NCI-H2196 (cell line): ENCODE results near the gene ATF6.
"Not testable (repeated sequence)": the region's sequence is repeated elsewhere in the genome, so short reads cannot be mapped to it uniquely, and the experiment has no call there.

Experiments
- DNase-seq: peaks from one replicate; lab custom pipeline; 2025; ENCODE audit not compliant: unreplicated experiment; lab: John Stamatoyannopoulos, UW

The ATF6 gene

DNA sequence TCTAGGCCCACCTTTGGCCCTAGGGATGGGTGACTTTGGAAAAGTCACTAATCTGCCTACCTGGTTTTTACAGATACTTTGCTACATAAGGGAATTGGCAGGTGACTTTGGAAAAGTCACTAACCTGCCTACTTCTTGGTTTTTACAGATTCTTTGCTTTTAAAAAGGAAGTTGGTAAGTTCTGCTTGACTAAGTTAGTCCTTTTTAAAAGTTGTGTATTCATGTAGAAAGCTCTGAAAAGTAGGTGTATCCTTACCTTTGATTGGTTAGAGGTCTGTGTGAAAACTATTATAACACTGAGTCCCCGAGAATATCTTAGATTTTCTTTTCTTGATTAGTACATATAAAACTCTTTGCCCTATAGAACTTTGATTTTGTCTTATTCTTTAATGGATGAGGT lies 12.4 kb downstream of the ATF6 start:
- no peak for DNase-seq

DNA sequence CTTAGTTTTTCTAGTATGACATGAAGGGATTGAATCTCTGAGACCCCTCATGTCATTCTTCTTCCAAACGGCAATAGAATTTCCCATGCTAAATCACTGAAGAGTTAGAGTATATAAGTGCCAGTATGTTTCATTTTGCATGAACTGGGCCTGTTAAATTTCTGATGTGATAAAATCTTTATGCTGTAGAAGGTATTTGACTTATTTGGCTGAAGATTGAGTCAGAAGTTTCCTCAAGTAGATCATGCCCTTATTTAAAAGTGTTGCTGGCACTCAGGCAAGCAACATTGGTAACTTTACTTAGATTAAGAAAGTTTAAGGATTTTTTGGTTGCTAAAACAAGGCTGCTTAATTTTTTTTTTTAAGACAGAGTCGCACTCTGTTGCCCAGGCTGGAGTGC lies 13.3 kb downstream of the ATF6 start:
- no peak for DNase-seq

DNA sequence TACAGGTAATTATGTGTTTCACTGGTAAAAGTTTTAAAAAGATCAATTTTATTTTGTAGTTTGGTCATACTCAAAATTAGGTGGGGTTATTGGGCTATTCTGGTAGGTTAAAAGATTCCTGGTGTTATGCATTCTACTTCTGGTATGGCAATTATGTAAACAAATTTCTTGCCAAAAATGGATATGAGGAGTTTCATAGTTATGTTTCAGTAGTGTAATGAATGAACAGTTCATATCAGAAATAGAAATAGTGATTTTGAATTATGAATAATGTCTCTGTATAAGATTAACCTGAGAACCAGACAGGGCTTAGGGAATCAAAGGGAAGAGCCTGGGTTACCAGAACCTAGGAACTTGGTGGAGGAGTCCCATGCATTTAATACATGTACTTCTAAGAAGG lies 15.9 kb downstream of the ATF6 start:
- no peak for DNase-seq

DNA sequence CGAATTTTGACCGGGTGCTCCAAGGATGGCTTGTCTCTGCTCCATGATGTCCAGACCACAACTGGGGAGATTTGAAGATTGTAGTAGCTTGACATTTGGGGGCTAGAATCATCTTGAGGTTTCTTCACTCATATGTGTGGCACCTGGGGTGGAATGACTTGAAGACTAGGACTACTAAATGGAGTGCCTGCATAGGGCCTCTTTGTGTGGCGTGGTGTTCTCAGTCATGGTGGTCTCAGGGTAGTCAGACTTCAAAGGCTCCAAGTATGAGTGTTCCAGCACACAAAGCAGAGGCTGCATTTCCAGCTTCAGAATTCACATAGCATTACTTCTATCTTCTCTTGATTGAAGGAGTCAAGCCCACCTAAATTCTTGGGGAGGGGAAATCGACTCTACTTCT lies 16.8 kb downstream of the ATF6 start:
- DNase-seq: no peak

DNA sequence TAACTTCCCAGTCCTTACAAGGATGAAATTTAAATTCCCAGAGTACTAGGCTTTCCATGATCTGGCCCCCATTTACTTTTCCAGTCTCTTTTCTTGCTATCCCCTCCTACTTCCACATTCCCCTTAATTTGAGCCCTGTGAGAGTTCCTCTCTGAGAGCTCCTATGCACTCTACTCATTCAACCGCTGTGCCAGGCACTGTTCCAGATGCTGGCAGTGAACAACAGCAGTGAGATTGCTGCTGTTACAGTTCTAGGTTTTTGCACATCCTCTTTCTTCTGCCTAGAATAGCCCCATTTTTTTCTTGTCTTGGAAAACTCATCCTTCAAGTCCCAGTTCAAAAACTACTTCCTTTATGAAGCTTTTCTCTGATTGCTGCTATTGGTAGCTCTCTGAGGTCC lies 18.8 kb downstream of the ATF6 start:
- DNase-seq: no peak

DNA sequence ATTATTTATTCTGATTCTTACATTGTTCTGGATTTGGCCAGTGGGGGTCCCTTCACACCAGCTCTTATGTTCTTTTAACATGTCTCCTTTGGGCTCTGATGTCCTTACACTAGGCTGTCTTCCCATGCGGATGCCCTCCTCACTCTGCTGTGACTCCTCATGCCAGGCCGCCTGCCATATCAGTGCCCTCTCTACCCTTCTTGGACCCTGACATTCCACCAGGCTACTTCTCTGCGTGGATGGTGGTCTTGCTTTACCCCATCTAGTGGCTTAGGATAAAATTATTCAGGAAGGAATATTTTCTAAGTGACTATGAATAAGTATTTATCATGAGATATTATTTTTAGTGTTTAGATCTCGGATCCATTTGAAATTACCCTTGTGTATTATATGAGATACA lies 21.2 kb downstream of the ATF6 start:
- no peak for DNase-seq

DNA sequence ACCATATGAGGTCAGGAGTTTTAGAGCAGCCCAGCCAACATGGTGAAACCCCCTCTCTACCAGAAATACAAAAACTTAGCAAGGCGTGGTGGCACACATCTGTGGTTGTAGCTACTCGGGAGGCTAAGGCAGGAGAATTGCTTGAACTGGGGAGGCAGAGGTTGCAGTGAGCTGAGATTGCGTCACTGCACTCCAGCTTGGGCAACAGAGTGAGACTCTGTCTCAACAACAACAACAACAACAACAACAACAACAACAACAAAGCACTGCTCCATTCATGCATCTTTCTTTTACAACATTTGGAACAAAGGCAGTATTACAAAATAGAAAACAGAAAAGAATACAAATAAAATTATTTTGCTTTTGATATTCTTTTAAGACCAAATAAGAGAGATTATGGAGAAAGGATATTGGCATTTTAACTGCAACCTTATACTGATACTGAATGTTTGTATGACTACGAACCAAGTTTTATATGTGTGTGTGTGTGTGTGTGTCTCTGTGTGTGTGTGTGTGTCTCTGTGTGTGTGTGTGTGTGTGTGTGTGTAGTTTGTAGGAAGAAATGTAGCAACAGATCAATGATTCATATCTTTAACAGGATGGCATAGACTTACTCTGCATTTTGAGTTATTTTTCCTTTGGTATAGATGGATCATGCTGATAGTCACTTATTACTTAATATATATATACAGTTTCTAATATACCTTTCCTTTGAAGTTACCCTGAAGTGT lies 24.6 kb downstream of the ATF6 start:
- DNase-seq: no peak

DNA sequence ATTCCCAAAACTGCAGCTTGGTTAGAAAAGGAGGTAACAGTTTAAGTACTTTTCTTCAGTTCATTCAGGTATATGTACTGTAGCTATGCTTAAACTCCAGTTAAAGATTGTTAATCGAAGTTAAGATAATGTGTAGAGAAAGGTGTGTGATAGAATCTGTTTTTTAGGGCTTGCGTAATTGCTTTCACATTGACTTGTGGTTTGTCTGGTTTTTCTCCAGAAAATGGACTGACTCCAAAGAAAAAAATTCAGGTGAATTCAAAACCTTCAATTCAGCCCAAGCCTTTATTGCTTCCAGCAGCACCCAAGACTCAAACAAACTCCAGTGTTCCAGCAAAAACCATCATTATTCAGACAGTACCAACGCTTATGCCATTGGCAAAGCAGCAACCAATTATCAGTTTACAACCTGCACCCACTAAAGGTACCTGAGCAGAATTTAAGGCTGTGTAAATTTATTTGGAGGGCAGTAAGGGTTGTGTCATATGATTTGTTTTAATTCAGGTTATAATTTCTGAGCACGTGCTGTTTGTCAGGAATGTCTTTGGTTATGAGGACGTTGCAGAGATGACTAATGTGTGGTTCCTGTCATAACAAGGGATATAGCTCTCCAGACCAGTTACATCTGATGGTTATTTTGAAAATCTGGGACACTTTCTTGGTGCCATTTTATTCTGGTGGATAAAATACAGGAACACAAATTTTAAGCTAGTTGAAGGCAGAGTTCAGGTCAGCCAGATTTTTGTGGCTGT lies 26.0 kb downstream of the ATF6 start:
- no peak for DNase-seq

DNA sequence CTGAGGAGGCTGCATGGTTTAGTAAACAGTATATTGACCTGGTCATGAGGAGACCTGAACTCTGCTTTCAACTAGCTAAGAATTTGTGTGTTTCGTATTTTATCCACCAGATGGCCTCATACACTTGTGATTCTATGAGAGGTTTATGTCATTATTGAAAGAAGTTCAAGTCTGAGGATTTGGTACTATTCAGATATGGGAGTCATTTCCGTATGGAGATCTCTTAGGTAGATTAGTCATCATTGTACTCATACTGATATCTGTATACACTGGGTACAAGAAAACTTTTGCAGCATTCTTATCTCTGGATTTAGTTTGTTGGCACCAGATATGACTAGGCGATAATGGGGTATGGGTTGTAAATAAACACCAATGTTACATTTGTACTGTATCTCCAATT lies 26.6 kb downstream of the ATF6 start:
- peak; percentile 72 for DNase-seq

DNA sequence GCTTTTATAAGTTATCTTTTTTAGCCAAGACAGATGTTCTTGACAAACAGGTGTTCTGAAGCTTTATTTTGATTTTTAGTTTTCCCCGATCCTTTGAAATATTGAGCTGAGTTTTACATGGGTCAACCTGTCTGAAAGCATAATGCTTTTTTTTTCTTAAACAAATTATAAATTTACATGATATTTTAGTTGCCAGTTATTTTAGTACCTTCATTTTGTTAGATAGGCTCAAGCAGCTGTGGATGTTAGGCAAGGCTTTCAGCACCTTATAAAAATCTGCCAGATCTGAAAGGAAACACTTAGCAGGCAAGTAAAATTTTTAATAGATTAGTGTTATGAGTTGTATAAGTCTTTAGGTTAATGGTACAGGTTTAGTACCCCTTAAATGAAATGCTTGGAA lies 33.7 kb downstream of the ATF6 start:
- DNase-seq: no peak

DNA sequence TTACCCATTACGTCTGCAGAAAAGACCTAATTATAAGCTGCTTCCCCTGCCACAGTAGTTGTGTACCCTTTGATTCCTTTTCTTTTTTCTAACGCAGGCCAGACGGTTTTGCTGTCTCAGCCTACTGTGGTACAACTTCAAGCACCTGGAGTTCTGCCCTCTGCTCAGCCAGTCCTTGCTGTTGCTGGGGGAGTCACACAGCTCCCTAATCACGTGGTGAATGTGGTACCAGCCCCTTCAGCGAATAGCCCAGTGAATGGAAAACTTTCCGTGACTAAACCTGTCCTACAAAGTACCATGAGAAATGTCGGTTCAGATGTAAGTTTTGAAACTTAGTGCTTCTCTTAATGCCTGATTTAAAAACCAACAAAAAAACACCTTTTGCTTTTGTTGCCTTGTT lies 35.8 kb downstream of the ATF6 start:
- no peak for DNase-seq

DNA sequence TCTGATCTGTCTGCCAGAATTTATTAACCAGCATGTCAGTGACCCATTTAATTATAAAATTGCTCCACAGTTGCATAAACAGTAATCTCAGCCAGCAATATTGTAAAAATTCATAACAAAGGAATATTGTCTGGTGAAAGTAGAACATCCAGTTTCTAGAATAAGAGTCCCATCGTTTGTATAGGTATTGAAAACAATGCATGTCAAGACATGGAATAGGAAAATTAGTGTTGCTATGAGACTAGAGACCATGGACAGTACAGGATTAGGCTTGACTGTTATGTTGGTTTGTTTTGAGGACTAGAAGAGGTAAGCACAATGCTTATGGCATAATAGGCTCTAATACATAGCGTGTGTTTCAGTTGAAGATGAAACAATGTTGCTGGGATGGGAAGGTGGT lies 37.1 kb downstream of the ATF6 start:
- no peak for DNase-seq

DNA sequence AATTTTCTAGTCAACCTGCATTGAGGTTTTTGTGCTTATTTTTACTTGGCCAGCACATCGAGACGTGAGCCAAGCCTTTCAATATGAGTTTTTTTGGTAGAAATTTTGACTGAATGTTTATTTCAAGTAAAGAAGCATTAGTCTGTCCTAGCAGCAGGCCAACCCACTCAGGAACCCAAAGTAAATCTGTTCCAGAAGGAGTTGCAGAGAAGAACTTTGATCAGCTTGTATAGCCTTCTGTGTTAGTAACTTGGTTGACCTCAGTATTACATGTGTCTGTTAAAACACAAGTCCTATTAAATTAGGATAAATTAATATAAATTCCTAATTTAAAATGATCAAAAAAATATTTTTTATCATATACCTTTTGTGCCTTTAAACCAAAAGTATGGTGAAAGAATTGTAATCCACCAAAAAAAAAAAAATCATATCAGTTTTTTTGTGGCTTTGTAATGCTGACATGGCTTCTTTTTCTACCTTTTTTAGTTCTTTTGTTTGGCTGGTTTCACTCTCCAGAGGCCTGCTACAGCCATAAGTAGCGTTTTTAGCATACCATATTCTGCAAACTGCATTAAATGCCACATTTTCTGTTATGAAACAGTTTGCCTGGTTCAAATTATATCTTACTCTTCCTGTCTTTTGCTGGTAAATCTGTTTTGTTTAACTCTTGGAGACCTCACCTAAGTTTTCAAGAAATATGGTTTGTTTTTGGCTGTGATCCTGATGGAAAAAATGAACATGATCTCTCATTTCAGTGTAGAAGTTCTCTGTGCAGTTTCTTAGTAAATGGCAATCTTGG lies 39.5 kb downstream of the ATF6 start:
- no peak for DNase-seq

DNA sequence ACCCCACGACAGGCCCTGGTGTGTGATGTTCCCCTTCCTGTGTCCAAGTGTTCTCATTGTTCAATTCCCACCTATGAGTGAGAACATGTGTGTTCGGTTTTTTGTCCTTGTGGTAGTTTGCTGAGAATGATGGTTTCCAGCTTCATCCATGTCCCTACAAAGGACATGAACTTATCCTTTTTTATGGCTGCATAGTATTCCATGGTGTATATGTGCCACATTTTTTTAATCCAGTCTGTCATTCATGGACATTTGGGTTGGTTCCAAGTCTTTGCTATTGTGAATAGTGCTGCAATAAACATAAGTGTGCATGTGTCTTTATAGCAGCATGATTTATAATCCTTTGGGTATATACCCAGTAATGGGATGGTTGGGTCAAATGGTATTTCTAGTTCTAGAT lies 43.1 kb downstream of the ATF6 start:
- not testable (repeated sequence) for DNase-seq

DNA sequence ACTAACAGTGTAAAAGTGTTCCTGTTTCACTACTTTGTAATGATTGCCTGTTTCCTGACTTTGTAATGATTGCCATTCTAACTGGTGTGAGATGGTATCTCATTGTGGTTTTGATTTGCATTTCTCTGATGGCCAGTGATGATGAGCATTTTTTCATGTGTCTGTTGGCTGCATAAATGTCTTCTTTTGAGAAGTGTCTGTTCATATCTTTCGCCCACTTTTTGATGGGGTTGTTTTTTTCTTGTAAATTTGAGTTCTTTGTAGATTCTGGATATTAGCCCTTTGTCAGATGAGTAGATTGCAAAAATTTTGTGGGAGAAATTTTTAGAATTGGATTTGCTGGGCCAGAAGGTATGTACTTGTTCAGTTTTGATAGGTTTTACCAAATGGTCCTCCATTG lies 43.5 kb downstream of the ATF6 start:
- DNase-seq: not testable (repeated sequence)

DNA sequence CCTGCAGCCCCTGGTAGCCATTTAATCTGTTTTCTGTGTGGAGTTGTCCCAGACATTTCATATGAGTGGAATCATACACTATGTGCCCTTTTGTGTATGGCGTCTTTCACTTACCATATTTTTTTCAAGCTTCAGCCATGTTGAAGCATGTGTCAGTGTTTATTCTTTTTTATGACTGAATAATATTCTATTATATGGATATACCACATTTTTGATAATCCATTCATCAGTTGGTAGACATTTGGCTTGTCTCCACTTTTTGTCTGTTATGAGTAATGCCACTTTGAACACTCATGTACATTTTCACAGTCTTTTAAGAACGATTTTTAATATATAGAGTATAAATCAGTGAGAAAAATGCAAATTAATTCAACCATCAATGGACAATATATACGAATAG lies 44.7 kb downstream of the ATF6 start:
- no peak for DNase-seq

DNA sequence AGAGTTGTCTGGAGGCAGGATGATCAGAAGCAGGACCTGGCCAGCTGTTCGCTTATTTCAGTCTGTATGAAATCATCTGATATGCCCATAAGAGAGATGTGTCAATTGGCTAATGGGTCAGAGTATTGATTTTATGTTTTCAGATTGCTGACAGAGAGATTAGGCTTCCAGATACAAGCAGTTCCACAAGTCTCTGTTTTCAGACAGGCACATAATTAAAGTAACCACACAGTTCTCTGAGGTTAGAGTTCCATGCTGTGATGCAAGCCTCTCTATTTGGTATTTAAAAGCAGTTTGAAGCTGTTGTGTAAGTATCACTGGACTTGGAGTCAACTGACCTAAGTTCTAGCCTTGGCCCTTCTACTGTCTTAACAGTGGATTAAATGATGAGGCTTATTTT lies 50.1 kb downstream of the ATF6 start:
- no peak for DNase-seq

DNA sequence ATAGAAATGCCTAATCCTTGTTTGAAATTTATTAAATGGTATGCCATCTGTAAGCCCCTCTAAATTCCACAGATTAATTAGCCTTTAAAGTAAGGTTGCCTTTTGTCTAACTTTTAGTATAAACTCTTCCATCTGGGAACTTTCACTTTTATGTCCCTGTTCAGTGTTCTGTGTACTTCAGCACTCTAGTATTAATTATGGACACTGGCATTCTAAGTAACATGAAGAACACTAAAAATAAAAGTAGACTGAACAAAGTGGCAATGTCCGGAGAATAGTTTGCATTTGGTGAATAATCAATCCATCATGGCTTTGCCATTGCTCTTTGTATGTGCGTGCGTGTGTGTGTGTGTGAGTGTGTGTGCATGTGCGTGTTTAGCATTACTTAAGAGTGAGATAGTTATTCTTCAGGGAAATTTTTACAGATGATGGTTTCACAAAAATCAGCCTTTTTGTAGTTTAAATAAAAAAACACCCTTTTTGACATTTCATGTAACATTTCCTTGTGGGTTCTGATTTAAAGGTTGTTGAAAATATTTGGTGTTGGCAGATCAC lies 51.1 kb downstream of the ATF6 start:
- no peak for DNase-seq

DNA sequence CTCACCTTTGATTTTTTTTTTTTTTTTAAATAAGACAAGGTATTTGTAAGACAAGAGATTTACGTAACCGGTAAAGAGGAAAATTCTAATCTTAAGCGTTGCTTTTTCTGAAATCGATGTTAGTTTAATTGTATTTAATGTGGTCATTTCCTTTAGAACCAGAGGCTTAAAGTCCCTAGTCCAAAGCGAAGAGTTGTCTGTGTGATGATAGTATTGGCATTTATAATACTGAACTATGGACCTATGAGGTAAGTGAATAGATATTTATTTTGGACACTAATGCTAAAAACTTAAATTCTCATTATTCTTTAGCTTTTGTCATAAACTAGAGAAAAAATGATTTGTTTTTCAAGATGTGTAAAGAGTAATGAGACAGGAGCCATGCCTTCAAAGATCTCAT lies 54.8 kb downstream of the ATF6 start:
- no peak for DNase-seq

DNA sequence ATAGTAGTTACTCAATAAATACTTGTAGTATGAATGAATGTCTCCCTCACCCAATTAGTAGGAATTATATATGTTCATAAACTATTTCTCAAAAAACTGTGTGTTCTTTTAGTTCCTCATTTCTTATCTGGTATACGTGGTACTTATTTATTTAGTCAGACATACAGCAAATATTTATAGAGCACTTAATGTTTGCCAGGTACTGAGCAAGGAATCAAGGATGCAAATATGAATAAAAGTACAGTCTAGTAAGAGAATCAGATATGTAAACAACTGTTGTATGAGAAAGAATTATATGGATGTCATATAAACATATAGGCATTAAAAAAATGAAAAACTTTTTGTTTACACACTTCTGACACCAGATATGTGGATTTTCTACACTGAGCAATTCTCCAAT lies 58.5 kb downstream of the ATF6 start:
- no peak for DNase-seq

DNA sequence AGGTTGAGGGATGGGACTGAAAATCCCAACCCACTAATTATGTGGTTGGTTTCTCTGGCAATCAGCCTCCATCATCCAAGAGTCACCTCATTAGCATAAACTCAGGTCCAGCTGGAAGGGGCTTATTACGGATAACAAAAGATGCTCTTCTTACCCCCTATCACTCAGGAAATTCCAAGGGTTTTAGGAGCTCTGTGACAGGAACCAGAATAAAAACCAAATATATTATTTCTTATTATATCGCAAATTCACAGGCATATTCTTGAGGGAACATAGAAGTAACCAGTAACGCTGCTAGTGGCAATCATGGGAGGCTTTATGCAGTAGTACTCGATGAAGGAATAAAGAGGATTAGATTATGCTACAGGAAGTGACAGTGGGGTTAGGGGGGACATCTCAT lies 59.7 kb downstream of the ATF6 start:
- DNase-seq: no peak

DNA sequence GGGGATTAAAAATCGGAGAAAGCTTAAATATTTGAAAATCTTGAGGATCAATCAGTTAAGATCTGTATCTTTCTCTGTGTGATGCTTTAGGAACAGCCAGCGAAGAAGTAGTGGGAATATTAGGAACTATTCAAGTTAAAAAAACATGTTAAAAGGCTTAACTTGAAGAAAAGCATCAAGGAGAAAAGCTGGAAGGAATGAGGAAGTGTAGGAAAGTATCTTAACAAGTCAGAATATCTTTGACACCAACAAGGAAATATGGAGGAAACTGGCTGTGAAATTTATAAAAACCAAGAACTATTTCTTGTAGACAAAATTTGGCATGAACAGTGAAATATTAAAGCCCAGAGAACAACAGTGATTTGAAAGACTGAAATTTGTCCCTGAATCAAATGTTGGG lies 60.4 kb downstream of the ATF6 start:
- no peak for DNase-seq
